Stomach smooth muscle (tissue), 2 donors: ENCODE measurements around the gene SLC17A1.

Experiments
- H3K27ac ChIP-seq: one replicate; pipeline ENCODE4 v1.7.0; 2013; ENCODE audit warnings: mild to moderate bottlenecking, low read length, inconsistent platforms
- H3K27me3 ChIP-seq, 2 donors: one replicate each; pipeline ENCODE4 v1.7.0; 2013; ENCODE audit warnings: low read length in 2 of 2; ENCODE audit not compliant: insufficient read depth in 2 of 2, control insufficient read depth in 1 of 2
- H3K36me3 ChIP-seq, 2 donors: one replicate each; pipeline ENCODE4 v1.7.0; 2013; ENCODE audit warnings: low read length in 2 of 2; ENCODE audit not compliant: control insufficient read depth in 2 of 2, insufficient read depth in 2 of 2
- H3K4me1 ChIP-seq: one replicate; pipeline ENCODE4 v1.7.0; 2013; ENCODE audit warnings: low read length; ENCODE audit not compliant: control insufficient read depth, insufficient read depth
- H3K4me3 ChIP-seq, 2 donors: one replicate each; pipeline ENCODE4 v1.7.0; 2013; ENCODE audit warnings: low read length in 2 of 2
- H3K9ac ChIP-seq, 2 donors: one replicate each; pipeline ENCODE4 v1.7.0; 2013; ENCODE audit warnings: low read length in 2 of 2, mild to moderate bottlenecking in 1 of 2
- H3K9me3 ChIP-seq, 2 donors: one replicate each; pipeline ENCODE4 v1.7.0; 2013; ENCODE audit warnings: low read length in 2 of 2; ENCODE audit not compliant: control insufficient read depth in 2 of 2
- donor health status: healthy.
- donor health status: Pancreatic carcinoma.

The SLC17A1 gene, protein sequence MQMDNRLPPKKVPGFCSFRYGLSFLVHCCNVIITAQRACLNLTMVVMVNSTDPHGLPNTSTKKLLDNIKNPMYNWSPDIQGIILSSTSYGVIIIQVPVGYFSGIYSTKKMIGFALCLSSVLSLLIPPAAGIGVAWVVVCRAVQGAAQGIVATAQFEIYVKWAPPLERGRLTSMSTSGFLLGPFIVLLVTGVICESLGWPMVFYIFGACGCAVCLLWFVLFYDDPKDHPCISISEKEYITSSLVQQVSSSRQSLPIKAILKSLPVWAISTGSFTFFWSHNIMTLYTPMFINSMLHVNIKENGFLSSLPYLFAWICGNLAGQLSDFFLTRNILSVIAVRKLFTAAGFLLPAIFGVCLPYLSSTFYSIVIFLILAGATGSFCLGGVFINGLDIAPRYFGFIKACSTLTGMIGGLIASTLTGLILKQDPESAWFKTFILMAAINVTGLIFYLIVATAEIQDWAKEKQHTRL

GRCh38 chr6:25831532-25832306, at the start of gene SLC17A1:
Gene SLC17A1 (minus strand): TSS chr6:25832052. CDS start chr6:25830557, 1,495 bp downstream.
- Histone ChIP-seq H3K9me3 (no peaks in the 10 kb centered on the region), H3K4me3 (no peak within 1 kb of the TSS), H3K36me3 (no peaks in the 10 kb centered on the region), H3K4me1 (no peaks in the 10 kb centered on the region), H3K27ac (no peak within 1 kb of the TSS), H3K9ac (no peak within 1 kb of the TSS), H3K27me3 (no peaks in the 10 kb centered on the region)

- no peak overlapping the region for H3K27ac ChIP-seq
- H3K4me1 ChIP-seq: no peaks in the 10 kb centered on the region
- peaks cover 0 to 3% of the 10 kb centered on the region in 2 donors for H3K27me3 ChIP-seq
- H3K9me3 ChIP-seq: no peaks in the 10 kb centered on the region
- no peak overlapping the region for H3K4me3 ChIP-seq
- no peaks in the 10 kb centered on the region for H3K36me3 ChIP-seq
- no peak overlapping the region for H3K9ac ChIP-seq
These were observed 48.7 kb upstream of the SLC17A1 start for GRCh38 chr6:25880601-25881000.

DNA sequence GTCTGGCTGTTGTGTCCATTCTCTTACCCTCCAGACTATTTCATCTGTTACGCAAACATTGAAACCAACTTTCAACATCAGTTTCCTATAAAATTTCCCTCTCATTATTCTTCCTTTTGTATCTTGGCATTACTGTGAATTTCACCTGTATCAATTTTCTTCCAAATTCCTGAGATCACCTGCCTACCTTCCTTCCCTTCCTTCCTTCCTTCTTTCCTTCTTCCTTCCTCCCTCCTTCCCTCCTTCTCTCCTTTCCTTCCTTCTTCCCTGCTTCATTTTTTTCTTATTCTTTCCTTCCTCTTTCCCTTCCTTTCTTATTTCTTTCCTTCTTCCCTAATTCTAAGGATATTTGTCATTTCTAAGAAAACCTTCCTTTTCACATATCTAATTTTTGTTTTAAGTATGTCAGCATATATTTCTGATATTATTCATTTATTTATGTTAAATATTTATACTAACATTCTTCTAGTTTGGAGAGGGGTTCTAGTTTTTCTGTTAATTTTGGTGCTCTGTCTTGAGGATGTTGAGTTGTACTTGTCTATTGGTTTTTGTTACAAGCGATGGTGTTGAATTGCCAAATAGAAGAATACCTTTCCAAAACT, 47.0 kb upstream of the SLC17A1 start:
- no peak overlapping the region for H3K27ac ChIP-seq
- H3K9me3 ChIP-seq: no peaks in the 10 kb centered on the region
- no peak overlapping the region for H3K4me3 ChIP-seq
- no peaks in the 10 kb centered on the region for H3K4me1 ChIP-seq
- H3K27me3 ChIP-seq: peaks cover 0 to 3% of the 10 kb centered on the region in 2 donors
- H3K36me3 ChIP-seq: no peaks in the 10 kb centered on the region
- no peak overlapping the region for H3K9ac ChIP-seq

GRCh38 chr6:25875926-25876602, 44.2 kb upstream of the SLC17A1 start:
- no peak overlapping the region for H3K4me3 ChIP-seq
- no peaks in the 10 kb centered on the region for H3K36me3 ChIP-seq
- H3K9me3 ChIP-seq: no peaks in the 10 kb centered on the region
- H3K27me3 ChIP-seq: peaks cover 0 to 3% of the 10 kb centered on the region in 2 donors
- H3K4me1 ChIP-seq: no peaks in the 10 kb centered on the region
- no peak overlapping the region for H3K27ac ChIP-seq
- no peak overlapping the region for H3K9ac ChIP-seq

GRCh38 chr6:25875563-25875905, 43.7 kb upstream of the SLC17A1 start:
- Histone ChIP-seq H3K27me3 (no peaks in the 10 kb centered on the region), H3K27ac (no peak overlapping the region), H3K4me3 (no peak overlapping the region), H3K4me1 (no peaks in the 10 kb centered on the region), H3K36me3 (no peaks in the 10 kb centered on the region), H3K9me3 (no peaks in the 10 kb centered on the region), H3K9ac (no peak overlapping the region)

DNA sequence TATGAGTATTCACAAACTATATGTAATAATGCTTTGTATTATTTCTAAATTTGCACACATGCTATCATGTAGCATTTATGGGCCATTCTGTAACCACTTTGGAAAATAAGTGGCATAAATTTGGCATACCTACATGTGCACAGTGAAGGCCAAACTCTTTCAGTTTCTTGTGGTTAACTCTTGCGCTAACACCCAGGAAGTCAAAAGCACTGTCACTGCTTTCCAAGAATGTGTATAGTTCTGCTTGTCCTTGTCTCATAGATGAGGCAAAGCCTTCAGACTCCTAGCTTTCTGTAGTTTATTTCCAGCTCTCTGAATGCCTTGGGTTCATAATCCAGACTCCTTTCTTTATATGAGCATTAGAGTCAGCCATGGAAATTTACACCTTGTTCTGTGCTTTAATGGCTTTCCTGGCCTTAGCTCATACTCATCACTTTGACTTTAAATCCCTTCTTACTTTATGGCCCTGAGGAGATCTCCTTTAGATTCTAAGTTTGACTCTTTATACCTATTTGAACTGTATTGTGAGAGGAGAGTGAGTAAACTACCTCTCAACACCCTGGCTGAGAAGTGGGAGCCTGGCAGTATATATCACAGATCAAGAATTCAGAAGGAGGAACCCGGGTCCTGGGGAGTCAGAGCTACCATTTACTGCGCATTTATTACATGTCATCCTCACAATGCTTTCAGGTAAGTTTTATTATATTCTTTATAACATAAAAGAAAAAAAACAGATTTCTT, 43.1 kb upstream of the SLC17A1 start:
- no peaks in the 10 kb centered on the region for H3K27me3 ChIP-seq
- no peak overlapping the region for H3K27ac ChIP-seq
- H3K4me3 ChIP-seq: no peak overlapping the region
- H3K4me1 ChIP-seq: no peaks in the 10 kb centered on the region
- H3K36me3 ChIP-seq: no peaks in the 10 kb centered on the region
- no peaks in the 10 kb centered on the region for H3K9me3 ChIP-seq
- H3K9ac ChIP-seq: no peak overlapping the region

- Histone ChIP-seq H3K27ac (no peak within 1 kb of the TSS), H3K9me3 (no peaks in the 10 kb centered on the region), H3K36me3 (no peaks in the 10 kb centered on the region), H3K4me3 (no peak within 1 kb of the TSS), H3K27me3 (no peaks in the 10 kb centered on the region), H3K4me1 (no peaks in the 10 kb centered on the region), H3K9ac (no peak within 1 kb of the TSS)
These were observed 42.3 kb upstream of the SLC17A1 start, which contains the start of gene SLC17A3 for GRCh38 chr6:25874118-25874517. Gene SLC17A3 (minus strand): TSS chr6:25874243. CDS start chr6:25868387, 5,856 bp downstream.

DNA sequence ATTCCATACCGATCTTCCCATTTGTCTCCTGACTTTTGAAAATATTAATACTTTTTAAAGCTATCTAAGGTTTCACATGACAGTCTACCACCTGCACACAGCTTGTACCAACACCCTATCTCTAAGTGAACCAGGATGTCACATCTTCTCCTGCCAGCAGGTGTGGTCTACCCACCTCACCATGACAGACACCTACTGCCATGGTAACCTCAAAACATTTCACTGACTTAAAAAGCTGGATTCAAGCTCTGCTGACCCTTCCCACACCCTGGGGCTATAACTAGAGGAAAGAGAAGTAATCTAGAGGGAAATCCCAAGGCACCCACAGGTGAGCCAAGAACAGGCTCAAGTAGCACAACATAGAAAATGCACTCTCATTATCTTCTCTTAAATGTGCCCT, 41.0 kb upstream of the SLC17A1 start:
- H3K9ac ChIP-seq: no peak overlapping the region
- no peaks in the 10 kb centered on the region for H3K9me3 ChIP-seq
- H3K27me3 ChIP-seq: no peaks in the 10 kb centered on the region
- H3K36me3 ChIP-seq: no peaks in the 10 kb centered on the region
- no peak overlapping the region for H3K27ac ChIP-seq
- no peak overlapping the region for H3K4me3 ChIP-seq
- H3K4me1 ChIP-seq: no peaks in the 10 kb centered on the region

GRCh38 chr6:25869840-25870239, 38.0 kb upstream of the SLC17A1 start:
- no peaks in the 10 kb centered on the region for H3K36me3 ChIP-seq
- no peaks in the 10 kb centered on the region for H3K9me3 ChIP-seq
- no peak overlapping the region for H3K4me3 ChIP-seq
- peaks cover 0 to 2% of the 10 kb centered on the region in 2 donors for H3K27me3 ChIP-seq
- H3K4me1 ChIP-seq: no peaks in the 10 kb centered on the region
- H3K9ac ChIP-seq: no peak overlapping the region
- H3K27ac ChIP-seq: no peak overlapping the region
